RCC 7860 (cell line): ENCODE data around the gene PAM.
"Not testable (repeated sequence)": the region's sequence is repeated elsewhere in the genome, so short reads cannot be mapped to it uniquely, and the experiment has no call there.

Experiments used
- DNase-seq: peaks from one replicate; pipeline ENCODE4 v3.0.0-alpha.2; 2015; ENCODE audit warnings: low spot score
- FAIRE-seq: peaks from 2 replicates; lab custom pipeline; 2012; peaks lifted over from hg19 to GRCh38; lab: Jason Lieb, UNC

Gene PAM

DNA sequence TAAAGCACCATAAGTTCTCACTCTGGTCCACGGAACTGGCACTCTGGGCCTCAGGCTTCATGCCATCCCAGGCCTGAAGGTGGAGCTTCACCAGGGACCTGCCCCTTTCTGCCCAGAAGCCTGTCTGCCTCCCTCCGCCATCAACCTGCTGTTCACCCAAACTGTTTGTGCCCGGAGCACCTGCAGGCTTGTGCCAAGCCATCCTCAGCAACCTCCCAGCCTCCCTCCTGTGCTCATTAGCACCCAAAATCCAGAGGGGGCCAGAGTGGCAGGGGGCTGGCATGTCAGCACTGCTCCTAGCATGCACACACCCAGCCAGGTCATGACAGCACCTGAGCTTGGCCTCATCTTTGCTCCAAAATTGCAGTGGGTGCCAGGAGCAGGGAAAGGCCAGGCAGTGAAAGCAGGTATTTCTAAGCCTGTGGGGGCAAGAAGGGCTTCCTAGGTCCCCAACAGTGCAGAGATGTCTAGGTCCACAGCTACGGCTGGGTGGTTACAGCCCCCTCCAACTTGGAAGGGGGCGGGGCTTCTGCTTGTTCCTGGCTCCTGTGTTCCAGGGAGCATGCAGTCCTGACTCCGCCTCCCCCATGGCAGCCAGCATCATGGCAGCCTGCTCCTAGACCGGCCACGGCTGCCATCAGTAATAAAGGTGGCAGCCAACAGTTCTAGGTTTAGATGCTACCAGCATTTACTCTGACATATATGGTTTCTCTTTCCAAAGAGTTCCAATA lies 279.7 kb downstream of the PAM start:
- FAIRE-seq: no peak
- no peak for DNase-seq

DNA sequence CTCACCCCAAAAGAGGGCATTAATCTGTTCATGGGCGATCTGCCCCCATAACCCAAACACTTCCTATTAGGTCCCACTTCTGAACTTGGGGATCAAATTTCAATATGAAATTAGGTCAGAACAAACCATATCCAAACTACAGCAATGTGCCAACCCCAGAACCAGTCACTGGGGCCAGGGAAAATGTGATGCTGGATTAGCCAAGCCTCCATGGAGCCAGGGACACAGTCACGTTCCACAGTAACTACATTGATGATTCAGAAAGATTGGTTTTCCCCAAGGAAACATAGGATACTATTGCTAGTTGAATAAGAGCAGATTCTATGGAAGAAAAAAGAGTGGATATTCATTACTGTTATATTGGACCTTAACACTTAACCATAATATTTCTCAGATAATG lies 280.6 kb downstream of the PAM start:
- no peak for FAIRE-seq

DNA sequence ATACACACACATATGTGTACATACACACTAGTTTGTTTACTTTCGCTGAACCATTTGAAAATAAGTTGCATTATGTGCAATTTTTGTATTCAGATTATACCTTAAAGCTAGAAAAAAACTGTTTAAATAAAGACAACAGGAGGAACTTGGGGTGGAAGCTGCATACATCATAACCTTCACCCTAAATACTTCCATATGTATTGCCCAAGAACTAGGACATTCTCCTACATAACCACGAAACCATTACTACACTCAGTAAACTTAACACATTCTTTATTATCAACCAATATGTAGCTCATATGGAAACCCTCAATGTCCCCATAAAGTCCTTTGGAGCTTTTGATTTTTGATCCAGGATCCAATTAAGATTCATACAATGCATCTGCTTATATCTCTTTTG lies 281.5 kb downstream of the PAM start:
- FAIRE-seq (no peak), DNase-seq (no peak)

More for the DNA sequence above, 280.6 kb downstream of the PAM start:
- DNase-seq: no peak

DNA sequence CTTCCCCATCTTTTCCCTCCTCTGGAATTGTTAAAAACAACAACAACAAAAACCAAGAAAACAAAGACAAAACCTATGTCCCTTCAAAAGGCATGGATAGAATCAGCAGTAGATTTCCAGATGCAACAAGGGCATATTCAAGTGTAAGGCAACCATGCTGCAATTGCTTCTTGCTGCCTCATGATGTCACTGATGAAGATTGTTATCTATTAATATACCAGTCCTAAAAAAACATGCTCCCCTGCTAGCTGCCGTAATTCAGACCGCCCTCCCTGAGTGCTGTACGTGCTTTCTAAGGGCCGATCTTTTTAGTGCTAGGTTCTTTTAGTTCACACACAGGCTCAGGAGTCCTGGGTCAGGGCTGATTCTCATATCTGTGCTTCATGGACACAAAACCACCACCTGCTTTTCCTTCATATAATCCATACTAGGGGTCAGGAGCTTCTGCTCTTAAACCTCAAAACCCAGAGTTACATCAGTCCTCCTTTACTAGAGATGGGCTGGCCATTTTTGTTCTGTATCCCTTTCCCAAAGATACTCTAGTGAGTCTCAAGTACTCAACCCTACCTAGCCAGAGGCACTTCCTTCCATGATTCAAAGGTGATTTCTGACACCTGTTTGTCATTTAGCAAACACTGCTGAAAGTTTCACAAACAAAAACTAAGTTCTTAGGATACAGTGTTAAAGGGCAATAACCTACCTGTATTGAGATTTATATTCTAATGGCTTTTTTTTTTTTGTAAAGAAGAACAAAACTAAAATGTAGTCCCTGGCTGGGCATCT lies 282.8 kb downstream of the PAM start:
- DNase-seq (no peak), FAIRE-seq (no peak)

DNA sequence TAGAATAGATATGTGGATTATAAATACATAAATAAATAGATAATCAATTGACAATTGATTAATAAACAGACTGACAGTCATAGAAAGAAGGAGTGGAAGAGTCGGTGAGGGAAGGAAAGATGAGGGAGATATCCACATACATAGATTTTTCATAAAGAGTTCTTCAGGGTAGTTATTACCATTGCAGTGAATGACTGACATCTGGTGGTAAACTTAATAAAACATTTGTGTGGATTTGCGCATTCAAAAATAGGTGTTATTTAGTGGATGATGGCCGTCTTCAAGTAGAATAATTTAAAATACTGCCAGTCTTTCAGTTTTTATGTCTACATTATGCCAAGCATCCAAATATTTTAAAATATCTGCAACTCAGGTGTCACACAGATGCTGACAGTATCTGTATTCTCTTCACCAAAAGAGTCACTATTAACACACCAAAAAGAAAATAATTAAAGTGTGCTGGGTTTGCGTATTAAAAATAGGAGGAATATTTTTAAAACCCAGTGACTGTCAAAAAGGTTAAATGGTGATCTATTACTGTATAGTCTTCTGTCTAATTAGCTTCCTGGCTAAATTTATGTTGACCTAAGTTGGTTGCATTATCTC lies 286.1 kb downstream of the PAM start:
- DNase-seq (peak; percentile 35), FAIRE-seq (peak; percentile 48)

DNA sequence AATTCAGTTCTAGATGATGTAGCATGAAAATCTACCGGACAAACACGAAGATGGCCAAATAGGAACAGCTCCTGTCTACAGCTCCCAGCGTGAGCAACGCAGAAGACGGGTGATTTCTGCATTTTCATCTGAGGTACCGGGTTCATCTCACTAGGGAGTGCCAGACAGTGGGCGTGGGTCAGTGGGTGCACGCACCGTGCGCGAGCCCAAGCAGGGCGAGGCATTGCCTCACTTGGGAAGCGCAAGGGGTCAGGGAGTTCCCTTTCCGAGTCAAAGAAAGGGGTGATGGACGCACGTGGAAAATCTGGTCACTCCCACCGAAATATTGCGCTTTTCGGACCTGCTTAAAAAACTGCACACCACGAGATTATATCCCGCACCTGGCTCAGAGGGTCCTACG lies 291.6 kb downstream of the PAM start:
- not testable (repeated sequence) for FAIRE-seq, DNase-seq

DNA sequence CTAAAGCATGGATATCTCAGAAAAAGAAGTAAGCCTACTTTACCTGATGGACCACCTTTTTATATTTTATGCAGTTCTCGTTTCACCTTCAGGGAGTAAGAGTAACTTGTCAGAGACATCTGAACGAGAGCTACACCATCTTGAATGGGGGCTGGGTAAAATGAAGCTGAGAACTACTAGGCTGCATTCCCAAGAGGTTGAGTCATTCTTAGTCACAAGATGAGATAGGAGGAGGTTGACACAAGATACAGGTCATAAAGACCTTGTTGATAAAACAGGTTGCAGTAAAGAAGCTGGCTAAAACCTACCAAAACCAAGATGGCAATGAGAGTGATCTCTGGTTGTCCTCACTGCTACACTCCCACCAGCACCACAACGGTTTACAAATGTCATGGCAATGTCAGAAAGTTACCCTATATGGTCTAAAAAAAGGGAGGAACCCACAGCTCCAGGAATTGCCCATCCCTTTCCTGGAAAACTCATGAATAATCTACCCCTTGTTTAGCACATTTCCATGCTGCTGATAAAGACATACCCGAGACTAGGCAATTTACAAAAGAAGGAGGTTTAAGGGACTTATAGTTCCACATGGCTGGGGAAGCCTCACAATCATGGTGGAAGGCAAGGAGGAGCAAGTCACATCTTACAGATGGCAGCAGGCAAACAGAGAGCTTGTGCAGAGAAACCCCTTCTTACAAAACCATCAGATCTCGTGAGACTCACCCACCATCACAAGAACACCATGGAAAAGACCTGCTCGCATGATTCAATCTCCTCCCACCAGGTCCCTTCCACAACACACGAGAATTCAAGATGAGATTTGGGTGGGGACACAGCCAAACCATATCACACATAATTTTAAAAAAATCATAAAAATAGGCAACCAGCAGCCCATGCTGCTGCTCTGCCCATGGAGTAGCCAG lies 302.4 kb downstream of the PAM start:
- FAIRE-seq (peak; percentile 77), DNase-seq (peak; percentile 79)

DNA sequence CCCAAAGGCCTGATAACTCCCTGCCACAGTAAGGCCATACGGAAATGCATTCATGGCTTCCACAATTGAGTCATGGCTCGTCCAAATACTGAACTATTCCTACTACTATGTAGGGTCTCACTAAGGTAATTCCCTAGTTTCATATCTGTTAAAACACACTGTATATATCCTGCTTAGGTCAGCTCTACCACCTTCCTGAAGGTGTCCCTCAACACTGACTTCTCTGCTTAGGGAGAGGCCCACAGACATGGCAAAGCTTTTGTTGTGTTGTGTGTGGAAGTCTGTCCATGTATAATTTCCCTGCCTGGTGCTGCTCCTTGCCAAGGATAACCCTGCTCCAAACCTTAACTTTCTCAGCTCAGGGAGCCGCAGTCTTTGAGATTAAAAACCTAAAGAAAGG lies 304.4 kb downstream of the PAM start:
- no peak for DNase-seq
- FAIRE-seq: no peak

DNA sequence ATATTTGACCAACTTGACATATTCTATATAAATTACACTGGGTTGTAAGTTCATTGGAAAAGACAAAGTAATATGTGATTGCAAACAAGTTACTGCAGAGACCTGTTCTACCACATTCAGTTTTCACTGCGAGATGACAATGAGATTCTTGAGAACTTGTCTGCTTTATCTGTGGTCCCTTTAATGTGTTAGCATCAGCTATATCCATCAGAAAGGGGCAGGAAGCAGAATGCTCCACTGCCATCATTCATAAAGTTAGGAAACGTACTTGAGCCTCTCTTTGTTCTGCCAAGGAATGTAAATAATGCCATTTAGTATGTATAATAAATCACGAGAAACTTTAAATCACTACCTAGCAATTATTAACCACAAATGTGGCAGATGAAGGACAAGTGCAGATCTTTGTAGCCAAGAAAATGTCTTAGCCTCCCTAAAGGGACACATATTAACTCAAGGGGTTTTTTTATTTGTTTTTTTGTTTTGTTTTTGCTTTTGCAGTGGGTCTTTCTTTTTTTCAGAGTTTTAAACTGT lies 305.4 kb downstream of the PAM start:
- FAIRE-seq (no peak), DNase-seq (no peak)

DNA sequence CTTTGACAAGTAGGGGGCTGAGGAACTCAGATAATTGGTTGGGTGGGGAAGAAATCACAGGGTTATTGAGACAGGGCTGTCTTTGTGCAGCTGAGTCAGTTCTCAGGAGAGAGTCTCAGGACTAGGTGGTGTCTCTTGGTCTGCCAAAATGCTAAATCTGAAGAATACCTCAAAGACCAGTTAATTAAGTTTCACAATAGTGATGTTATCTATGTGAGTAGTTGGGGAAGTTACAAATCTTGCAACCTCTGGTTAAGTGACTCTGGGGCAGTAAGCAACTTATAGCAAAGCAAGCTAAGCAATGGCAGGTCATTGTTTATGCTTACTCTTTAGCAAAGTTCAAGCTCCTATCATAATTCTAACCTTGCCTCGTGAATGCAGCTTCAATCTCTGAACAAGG lies 311.2 kb downstream of the PAM start:
- DNase-seq (no peak), FAIRE-seq (no peak)

DNA sequence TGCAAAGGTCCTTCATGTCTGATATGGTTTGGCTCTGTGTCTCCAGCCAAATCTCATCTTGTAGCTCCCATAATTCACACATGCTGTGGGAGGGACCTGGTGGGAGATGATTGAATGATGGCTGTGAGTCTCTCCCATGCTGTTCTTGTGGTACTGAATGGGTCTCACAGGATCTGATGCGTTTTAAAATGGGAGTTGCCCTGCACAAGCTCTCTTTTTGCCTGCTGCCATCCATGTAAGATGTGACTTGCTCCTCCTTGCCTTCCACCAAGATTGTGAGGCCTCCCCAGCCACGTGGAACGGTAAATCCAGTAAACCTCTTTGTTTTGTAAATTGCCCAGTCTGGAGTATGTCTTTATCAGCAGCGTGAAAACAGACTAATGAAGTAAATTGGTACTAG lies 318.4 kb downstream of the PAM start:
- FAIRE-seq, DNase-seq: not testable (repeated sequence)

DNA sequence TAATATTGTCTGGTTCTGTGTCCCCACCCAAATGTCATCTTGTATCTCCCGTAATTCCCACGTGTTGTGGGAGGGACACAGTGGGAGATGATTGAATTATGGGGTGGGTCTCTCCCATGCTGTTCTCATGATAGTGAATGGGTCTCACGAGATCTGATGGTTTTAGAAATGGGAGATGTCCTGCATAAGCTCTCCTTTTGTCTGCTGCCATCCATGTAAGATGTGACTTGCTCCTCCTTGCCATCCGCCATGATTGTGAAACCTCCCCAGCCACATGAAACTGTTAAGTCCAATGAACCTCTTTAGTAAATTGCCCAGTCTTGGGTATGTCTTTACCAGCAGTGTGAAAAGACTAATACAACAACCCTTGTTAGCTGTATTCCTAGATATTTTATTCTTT lies 320.3 kb downstream of the PAM start:
- no peak for FAIRE-seq
- no peak for DNase-seq
